CD4-positive, alpha-beta T cell (primary cell): ENCODE data around the gene WNT2B. TPM values are rescaled to one million over a fixed set of nuclear protein-coding genes. Genes with fewer than 3 reads are reported as not detected.

ENCODE experiments used
- ATAC-seq: fragments of 200-7000 bp; cut with Tn5 transposase; one replicate; pipeline ENCODE4 v1.10.0; 2022; ENCODE audit warnings: mild to moderate bottlenecking; ENCODE audit not compliant: poor library complexity
- CTCF ChIA-PET: fragments of 350-600 bp; sonication (Branson Sonifier 250); formaldehyde crosslinking; loops from one replicate; lab custom pipeline; 2021; ENCODE audit warnings: antibody characterized with exemption, inconsistent platforms; lab: Charles Lee
- POLR2A ChIA-PET: fragments of 350-600 bp; sonication (Branson Sonifier 250); formaldehyde crosslinking; loops from one replicate; lab custom pipeline; 2021; ENCODE audit warnings: antibody characterized with exemption, inconsistent platforms; lab: Charles Lee
- DNase-seq, 14 experiments: peaks; one replicate each; pipeline ENCODE4 v3.0.0-alpha.2; 2013 to 2020; ENCODE audit warnings: mixed read lengths in 2 of 14
- H3K27ac ChIP-seq, 2 donors: one replicate each; pipeline versions ENCODE4 v1.5.1 to v1.7.0; 2013; ENCODE audit warnings: low read length in 2 of 2, low read depth in 1 of 2, mild to moderate bottlenecking in 1 of 2
- H3K27me3 ChIP-seq, 2 experiments: 1 replicate in 1 of 2; 2 replicates in 1 of 2; pipeline versions ENCODE4 v1.6.1 to v1.7.0; 2013; ENCODE audit warnings: low read length in 2 of 2, control low read depth in 1 of 2, mild to moderate bottlenecking in 1 of 2, moderate library complexity in 1 of 2; ENCODE audit not compliant: insufficient read depth in 2 of 2, control insufficient read depth in 1 of 2
- H3K36me3 ChIP-seq: one replicate; pipeline ENCODE4 v1.6.1; 2013; ENCODE audit warnings: low read length, control low read depth; ENCODE audit not compliant: insufficient read depth
- H3K4me1 ChIP-seq: one replicate; pipeline ENCODE4 v1.6.1; 2013; ENCODE audit warnings: low read length, control low read depth; ENCODE audit not compliant: insufficient read depth
- H3K4me3 ChIP-seq: one replicate; pipeline ENCODE4 v1.5.1; 2013; ENCODE audit warnings: mild to moderate bottlenecking, low read length, moderate library complexity
- H3K9me3 ChIP-seq, 2 experiments: 1 replicate in 1 of 2; 2 replicates in 1 of 2; pipeline versions ENCODE4 v1.6.1 to v1.7.0; 2013; ENCODE audit warnings: low read length in 2 of 2, mild to moderate bottlenecking in 2 of 2, control low read depth in 1 of 2, moderate library complexity in 1 of 2; ENCODE audit not compliant: control insufficient read depth in 1 of 2, insufficient read depth in 1 of 2
- H3K27ac Mint-ChIP-seq: one replicate; pipeline ENCODE4 v1.8.0; 2020; ENCODE audit warnings: mixed read lengths
- H3K27me3 Mint-ChIP-seq: one replicate; pipeline ENCODE4 v1.8.0; 2021; ENCODE audit warnings: mixed read lengths
- H3K36me3 Mint-ChIP-seq: one replicate; pipeline ENCODE4 v1.8.0; 2021; ENCODE audit warnings: low read depth, mixed read lengths
- H3K4me1 Mint-ChIP-seq: one replicate; pipeline ENCODE4 v1.8.0; 2021; ENCODE audit warnings: low read depth, mixed read lengths
- H3K4me3 Mint-ChIP-seq: one replicate; pipeline ENCODE4 v1.8.0; 2020; ENCODE audit warnings: mild to moderate bottlenecking, mixed read lengths
- H3K9me3 Mint-ChIP-seq: one replicate; pipeline ENCODE4 v1.8.0; 2020; ENCODE audit warnings: mixed read lengths
- intact Hi-C, 2 experiments: fragments of 100-400 bp; cut with DNase I in 1 of 2; cut with micrococcal nuclease in 1 of 2; formaldehyde crosslinking; loops; one replicate each; pipeline versions ENCODE4 v1.15.1 to v1.9.0; 2023 to 2025; cut with DNase I, micrococcal nuclease
- total RNA-seq, 174 experiments: library from RNA in 2 of 174; stranded (reverse) in 2 of 174; gene quantifications; one replicate each; pipeline ENCODE4 v1.2.3 and lab custom pipeline; 2021 to 2026
- TF ChIP-seq, protein P1 (sequence below): fragments of 200-600 bp; IDR thresholded peaks from one replicate; pipeline ENCODE4 v1.8.0; 2022; ENCODE audit warnings: antibody characterized with exemption, mild to moderate bottlenecking

Gene WNT2B
- total RNA-seq, 2 experiments from 2014 or later = 0.33 to 0.67 TPM

GRCh38 chr1:112496290-112496689 is 12.5 kb upstream of the WNT2B start:
- Mint-ChIP-seq H3K4me3 (no peak overlapping the region), H3K27ac (no peak overlapping the region), H3K4me1 (no peaks in the 10 kb centered on the region), H3K27me3 (peaks cover 69% of the 10 kb centered on the region), H3K36me3 (no peaks in the 10 kb centered on the region), H3K9me3 (no peaks in the 10 kb centered on the region)
- ChIA-PET POLR2A (no interaction called here), CTCF (no interaction called here)
- no peak overlapping the region for H3K4me3 ChIP-seq
- H3K9me3 ChIP-seq = no peaks in the 10 kb centered on the region
- H3K27me3 ChIP-seq = peaks cover 7 to 18% of the 10 kb centered on the region in 2 experiments
- intact Hi-C loops = no loop called here
- no peaks in the 10 kb centered on the region for H3K36me3 ChIP-seq
- DNase-seq (no peak), ATAC-seq (no peak)
- H3K27ac ChIP-seq = no peak overlapping the region
- TF ChIP-seq, protein P1, sequence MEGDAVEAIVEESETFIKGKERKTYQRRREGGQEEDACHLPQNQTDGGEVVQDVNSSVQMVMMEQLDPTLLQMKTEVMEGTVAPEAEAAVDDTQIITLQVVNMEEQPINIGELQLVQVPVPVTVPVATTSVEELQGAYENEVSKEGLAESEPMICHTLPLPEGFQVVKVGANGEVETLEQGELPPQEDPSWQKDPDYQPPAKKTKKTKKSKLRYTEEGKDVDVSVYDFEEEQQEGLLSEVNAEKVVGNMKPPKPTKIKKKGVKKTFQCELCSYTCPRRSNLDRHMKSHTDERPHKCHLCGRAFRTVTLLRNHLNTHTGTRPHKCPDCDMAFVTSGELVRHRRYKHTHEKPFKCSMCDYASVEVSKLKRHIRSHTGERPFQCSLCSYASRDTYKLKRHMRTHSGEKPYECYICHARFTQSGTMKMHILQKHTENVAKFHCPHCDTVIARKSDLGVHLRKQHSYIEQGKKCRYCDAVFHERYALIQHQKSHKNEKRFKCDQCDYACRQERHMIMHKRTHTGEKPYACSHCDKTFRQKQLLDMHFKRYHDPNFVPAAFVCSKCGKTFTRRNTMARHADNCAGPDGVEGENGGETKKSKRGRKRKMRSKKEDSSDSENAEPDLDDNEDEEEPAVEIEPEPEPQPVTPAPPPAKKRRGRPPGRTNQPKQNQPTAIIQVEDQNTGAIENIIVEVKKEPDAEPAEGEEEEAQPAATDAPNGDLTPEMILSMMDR = no peak
- H3K4me1 ChIP-seq = no peaks in the 10 kb centered on the region

GRCh38 chr1:112501810-112502641 is 6.7 kb upstream of the WNT2B start:
- CTCF ChIA-PET = interaction anchor here (0.6 to 1.6 kb wide), 19 partner anchors 9 to 206 kb away, joined by 3 to 14 read pairs (median 3); partner anchors contain the start of genes MOV10 and RHOC
- Histone ChIP-seq H3K36me3 (no peaks in the 10 kb centered on the region), H3K4me1 (peaks cover 11% of the 10 kb centered on the region), H3K27ac (no peak overlapping the region), H3K4me3 (peak overlapping the region; percentile 38), H3K9me3 (no peaks in the 10 kb centered on the region), H3K27me3 (peaks cover 51 to 54% of the 10 kb centered on the region in 2 experiments)
- ATAC-seq (peak; percentile 72), DNase-seq (peak; percentile 17 to 73 (median 50))
- TF ChIP-seq, protein P1 = peak; percentile 53
- intact Hi-C loops = loop anchor here (1.0 to 5.0 kb wide), 4 partner anchors 112 to 207 kb away; partner anchors contain the start of gene RHOC (in 1 of the 2)
- Mint-ChIP-seq H3K27ac (no peak overlapping the region), H3K4me3 (peak overlapping the region; percentile 65), H3K36me3 (no peaks in the 10 kb centered on the region), H3K9me3 (no peaks in the 10 kb centered on the region), H3K27me3 (peaks cover 81% of the 10 kb centered on the region), H3K4me1 (no peaks in the 10 kb centered on the region)
- POLR2A ChIA-PET = interaction anchor here (0.7 to 1.1 kb wide), 6 partner anchors 13 to 213 kb away, joined by 3 to 7 read pairs (median 3); partner anchors contain the start of genes CAPZA1, MOV10, PPM1J and RHOC

DNA sequence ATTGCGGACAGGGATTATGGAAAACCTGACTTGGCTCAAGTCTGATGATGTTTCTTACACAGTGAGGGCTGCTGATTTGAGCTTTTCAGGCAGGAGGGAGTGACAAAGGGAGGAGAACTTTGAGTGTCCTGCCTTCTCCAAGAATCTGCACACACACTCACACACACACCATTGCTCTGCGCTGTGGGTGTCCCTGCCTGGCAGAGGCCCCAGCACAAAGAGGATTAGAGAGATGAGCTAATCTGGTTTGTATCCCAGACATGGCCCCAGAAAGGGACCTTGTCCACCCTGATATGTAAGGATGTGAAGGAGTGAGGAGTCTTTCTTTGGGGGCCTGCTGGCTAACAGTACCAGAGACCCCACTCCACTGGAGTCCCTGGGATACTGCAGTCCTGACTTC is 5.9 kb upstream of the WNT2B start:
- Mint-ChIP-seq H3K27ac (no peak overlapping the region), H3K4me1 (peaks cover 7% of the 10 kb centered on the region), H3K27me3 (peaks cover 80% of the 10 kb centered on the region), H3K36me3 (no peaks in the 10 kb centered on the region), H3K9me3 (no peaks in the 10 kb centered on the region), H3K4me3 (peak overlapping the region; percentile 46)
- intact Hi-C loops = loop anchor here (2.0 to 5.0 kb wide), 3 partner anchors 112 to 206 kb away; partner anchors contain the start of gene RHOC (in 1 of the 2)
- Histone ChIP-seq H3K27ac (no peak overlapping the region), H3K36me3 (no peaks in the 10 kb centered on the region), H3K9me3 (no peaks in the 10 kb centered on the region), H3K27me3 (peaks cover 54 to 55% of the 10 kb centered on the region in 2 experiments), H3K4me3 (no peak overlapping the region), H3K4me1 (peaks cover 18% of the 10 kb centered on the region)
- DNase-seq (no peak), ATAC-seq (no peak)
- ChIA-PET CTCF (interaction anchor here (1.2 to 1.5 kb wide), 3 partner anchors 131 to 205 kb away, joined by 3 to 13 read pairs (median 3); partner anchors contain the start of gene RHOC), POLR2A (interaction anchor here (0.9 kb wide), 1 partner anchor 204 kb away, joined by 3 read pairs; the partner anchor contains the start of gene RHOC)
- TF ChIP-seq, protein P1 = no peak
